ENCODE data around the gene SELENON.

SELENON gene

DNA sequence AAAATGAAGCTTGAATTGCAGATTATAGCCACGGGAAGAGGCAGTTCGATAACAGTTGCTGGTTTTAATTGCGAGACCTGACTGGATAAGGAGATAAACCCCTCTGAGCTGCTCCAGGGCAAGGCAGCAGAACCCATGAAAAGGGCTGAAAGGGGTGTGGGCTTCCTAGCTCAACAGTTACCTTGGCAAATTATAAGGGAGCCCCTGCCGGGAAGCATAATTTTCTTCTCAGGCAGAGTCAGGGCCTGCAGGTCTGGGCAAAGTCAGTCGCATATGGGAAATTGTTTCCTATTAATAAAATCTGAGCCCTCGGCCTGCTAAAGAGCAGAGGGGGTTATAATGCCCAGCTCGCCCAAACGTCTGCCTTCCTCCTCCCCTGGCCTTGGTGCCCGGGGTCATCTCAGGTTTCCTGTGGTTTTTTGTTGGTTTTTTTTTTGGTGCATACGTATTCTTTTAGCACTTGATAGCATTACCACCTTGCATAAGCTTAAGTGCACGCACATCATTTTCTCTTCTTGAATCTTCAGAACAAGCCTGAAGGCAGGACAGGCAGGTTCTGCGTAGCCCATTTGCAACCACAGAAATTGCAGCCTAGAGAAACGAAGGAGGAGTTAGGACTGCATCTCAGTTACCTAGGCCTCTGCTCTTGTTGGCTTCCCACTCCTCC, 33.9 kb upstream of the SELENON start:
- Histone ChIP-seq H3K79me2 (ENCODE audit: insufficient read depth, low read length) (no peaks in the 10 kb centered on the region), H2AFZ (ENCODE audit: low read length) (no peak overlapping the region), H3K4me1 (ENCODE audit: insufficient read depth, low read length, severe bottlenecking) (no peaks in the 10 kb centered on the region), H3K9me3 (ENCODE audit: low read length) (no peaks in the 10 kb centered on the region), H3F3A (ENCODE audit: insufficient read depth, low read length) (no peaks in the 10 kb centered on the region), H3K4me3 (ENCODE audit: low read depth, low read length, poor library complexity, severe bottlenecking) (no peak overlapping the region), H4K20me1 (ENCODE audit: insufficient read depth, low read length) (no peaks in the 10 kb centered on the region), H3K4me2 (ENCODE audit: low read length) (no peak overlapping the region), H3K9me2 (ENCODE audit: low read depth, low read length) (no peaks in the 10 kb centered on the region), H3K36me3 (ENCODE audit: insufficient read depth, low read length) (no peaks in the 10 kb centered on the region), H3K27me3 (ENCODE audit: insufficient read depth, low read length) (0 out of 2 replicates have a peak, but pooled peaks cover 3% of the 10 kb centered on the region), H3K27ac (ENCODE audit: low read depth, low read length, poor library complexity, severe bottlenecking) (no peak overlapping the region), H3K9ac (ENCODE audit: low read length) (no peak overlapping the region)
- TF ChIP-seq, protein P1, sequence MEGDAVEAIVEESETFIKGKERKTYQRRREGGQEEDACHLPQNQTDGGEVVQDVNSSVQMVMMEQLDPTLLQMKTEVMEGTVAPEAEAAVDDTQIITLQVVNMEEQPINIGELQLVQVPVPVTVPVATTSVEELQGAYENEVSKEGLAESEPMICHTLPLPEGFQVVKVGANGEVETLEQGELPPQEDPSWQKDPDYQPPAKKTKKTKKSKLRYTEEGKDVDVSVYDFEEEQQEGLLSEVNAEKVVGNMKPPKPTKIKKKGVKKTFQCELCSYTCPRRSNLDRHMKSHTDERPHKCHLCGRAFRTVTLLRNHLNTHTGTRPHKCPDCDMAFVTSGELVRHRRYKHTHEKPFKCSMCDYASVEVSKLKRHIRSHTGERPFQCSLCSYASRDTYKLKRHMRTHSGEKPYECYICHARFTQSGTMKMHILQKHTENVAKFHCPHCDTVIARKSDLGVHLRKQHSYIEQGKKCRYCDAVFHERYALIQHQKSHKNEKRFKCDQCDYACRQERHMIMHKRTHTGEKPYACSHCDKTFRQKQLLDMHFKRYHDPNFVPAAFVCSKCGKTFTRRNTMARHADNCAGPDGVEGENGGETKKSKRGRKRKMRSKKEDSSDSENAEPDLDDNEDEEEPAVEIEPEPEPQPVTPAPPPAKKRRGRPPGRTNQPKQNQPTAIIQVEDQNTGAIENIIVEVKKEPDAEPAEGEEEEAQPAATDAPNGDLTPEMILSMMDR (IDR thresholded peaks at IDR 0.05; ENCODE audit: low read length), result no peak
- no peak for TF ChIP-seq EZH2 (IDR thresholded peaks at IDR 0.05; ENCODE audit: borderline replicate concordance, low read length)

DNA sequence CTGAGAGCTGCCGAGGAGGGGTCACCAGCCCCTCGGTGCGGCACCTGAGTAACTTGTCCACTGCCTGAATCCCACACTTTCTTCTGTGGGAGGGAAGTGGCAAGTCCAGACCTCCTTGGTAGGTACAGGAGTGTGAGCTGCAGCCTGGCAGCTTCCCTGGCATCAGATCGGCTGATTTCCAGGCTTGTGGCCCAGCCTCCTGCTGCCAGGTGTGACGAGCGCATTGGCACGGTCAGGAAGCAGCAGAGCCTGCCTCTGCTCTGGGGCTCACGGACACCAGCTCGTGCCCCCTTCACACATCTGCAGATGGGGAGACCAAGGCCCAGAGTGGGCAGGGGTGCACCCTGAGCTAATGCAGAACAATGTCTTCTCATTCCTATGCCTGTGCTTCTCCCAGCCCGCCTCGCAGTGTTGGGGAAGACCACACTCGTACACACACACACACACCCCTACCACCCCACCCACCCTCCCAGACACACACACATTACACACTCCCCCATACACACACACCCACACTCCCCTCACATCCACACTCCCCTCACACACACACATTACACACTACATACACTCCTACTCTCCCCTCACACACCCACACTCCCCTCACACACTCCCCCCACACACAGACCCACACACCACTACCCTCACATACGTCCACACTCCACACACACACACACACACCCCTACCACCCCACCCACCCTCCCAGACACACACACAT, 33.1 kb upstream of the SELENON start:
- H3K4me3 ChIP-seq (ENCODE audit: low read depth, low read length, poor library complexity, severe bottlenecking), result no peak overlapping the region
- H3K27ac ChIP-seq (ENCODE audit: low read depth, low read length, poor library complexity, severe bottlenecking), result no peak overlapping the region
- no peaks in the 10 kb centered on the region for H4K20me1 ChIP-seq (ENCODE audit: insufficient read depth, low read length)
- H3K9ac ChIP-seq (ENCODE audit: low read length), result no peak overlapping the region
- H3K9me3 ChIP-seq (ENCODE audit: low read length), result no peaks in the 10 kb centered on the region
- 0 out of 2 replicates have a peak, but pooled peaks cover 3% of the 10 kb centered on the region for H3K27me3 ChIP-seq (ENCODE audit: insufficient read depth, low read length)
- no peaks in the 10 kb centered on the region for H3F3A ChIP-seq (ENCODE audit: insufficient read depth, low read length)
- no peaks in the 10 kb centered on the region for H3K79me2 ChIP-seq (ENCODE audit: insufficient read depth, low read length)
- no peak overlapping the region for H3K4me2 ChIP-seq (ENCODE audit: low read length)
- H3K9me2 ChIP-seq (ENCODE audit: low read depth, low read length), result no peaks in the 10 kb centered on the region
- TF ChIP-seq, protein P1 (IDR thresholded peaks at IDR 0.05; ENCODE audit: low read length), result no peak
- no peak for TF ChIP-seq EZH2 (IDR thresholded peaks at IDR 0.05; ENCODE audit: borderline replicate concordance, low read length)
- peaks cover 3% of the 10 kb centered on the region for H3K4me1 ChIP-seq (ENCODE audit: insufficient read depth, low read length, severe bottlenecking)
- no peaks in the 10 kb centered on the region for H3K36me3 ChIP-seq (ENCODE audit: insufficient read depth, low read length)
- H2AFZ ChIP-seq (ENCODE audit: low read length), result no peak overlapping the region

DNA sequence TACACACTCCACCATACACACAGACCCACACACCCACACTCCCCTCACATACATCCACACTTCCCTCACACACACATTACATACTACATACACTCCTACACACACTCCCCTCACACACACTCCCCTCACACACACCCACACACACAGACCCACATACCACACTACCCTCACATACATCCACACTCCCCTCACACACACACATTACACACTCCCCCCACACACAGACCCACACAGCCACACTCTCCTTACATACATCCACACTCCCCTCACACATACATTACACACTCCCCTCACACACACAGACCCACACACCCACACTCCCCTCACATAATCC, 32.6 kb upstream of the SELENON start:
- Histone ChIP-seq H3K4me2 (ENCODE audit: low read length) (no peak overlapping the region), H4K20me1 (ENCODE audit: insufficient read depth, low read length) (no peaks in the 10 kb centered on the region), H3F3A (ENCODE audit: insufficient read depth, low read length) (no peaks in the 10 kb centered on the region), H3K4me1 (ENCODE audit: insufficient read depth, low read length, severe bottlenecking) (peaks cover 6% of the 10 kb centered on the region), H3K27me3 (ENCODE audit: insufficient read depth, low read length) (0 out of 2 replicates have a peak, but pooled peaks cover 3% of the 10 kb centered on the region), H2AFZ (ENCODE audit: low read length) (no peak overlapping the region), H3K9ac (ENCODE audit: low read length) (no peak overlapping the region), H3K9me2 (ENCODE audit: low read depth, low read length) (no peaks in the 10 kb centered on the region), H3K27ac (ENCODE audit: low read depth, low read length, poor library complexity, severe bottlenecking) (no peak overlapping the region), H3K9me3 (ENCODE audit: low read length) (no peaks in the 10 kb centered on the region), H3K79me2 (ENCODE audit: insufficient read depth, low read length) (no peaks in the 10 kb centered on the region), H3K4me3 (ENCODE audit: low read depth, low read length, poor library complexity, severe bottlenecking) (no peak overlapping the region), H3K36me3 (ENCODE audit: insufficient read depth, low read length) (no peaks in the 10 kb centered on the region)
- TF ChIP-seq, protein P1 (IDR thresholded peaks at IDR 0.05; ENCODE audit: low read length), result no peak
- no peak for TF ChIP-seq EZH2 (IDR thresholded peaks at IDR 0.05; ENCODE audit: borderline replicate concordance, low read length)

Measured in OCI-LY1 (cell line).